HL-60 (cell line): Measurements from ENCODE around the gene ZNF326.

Experiments
- CTCF ChIP-seq: IDR thresholded peaks from one replicate; pipeline ENCODE4 v1.5.1; 2011; ENCODE audit warnings: low read length, control low read depth, inconsistent platforms; ENCODE audit not compliant: insufficient read depth
- GABPA ChIP-seq: IDR thresholded peaks from 2 replicates; pipeline ENCODE4 v1.6.1; 2012; ENCODE audit warnings: low read depth

- TF ChIP-seq CTCF (no peak), GABPA (no peak)
These were observed 21.3 kb upstream of the ZNF326 start for GRCh38 chr1:89973471-89974127.
